B cell (primary cell): ENCODE measurements around the gene DLD.

Source experiments
- EZH2 ChIP-seq: IDR thresholded peaks from 2 replicates; pipeline ENCODE4 v1.6.1; 2012; ENCODE audit warnings: borderline replicate concordance, low read depth, mild to moderate bottlenecking, moderate library complexity, low read length; ENCODE audit not compliant: insufficient read depth, poor library complexity, severe bottlenecking
- TF ChIP-seq, protein P1 (sequence below): fragments of 200-600 bp; IDR thresholded peaks from one replicate; pipeline ENCODE4 v1.8.0; 2022; ENCODE audit warnings: antibody characterized with exemption, mild to moderate bottlenecking

DNA sequence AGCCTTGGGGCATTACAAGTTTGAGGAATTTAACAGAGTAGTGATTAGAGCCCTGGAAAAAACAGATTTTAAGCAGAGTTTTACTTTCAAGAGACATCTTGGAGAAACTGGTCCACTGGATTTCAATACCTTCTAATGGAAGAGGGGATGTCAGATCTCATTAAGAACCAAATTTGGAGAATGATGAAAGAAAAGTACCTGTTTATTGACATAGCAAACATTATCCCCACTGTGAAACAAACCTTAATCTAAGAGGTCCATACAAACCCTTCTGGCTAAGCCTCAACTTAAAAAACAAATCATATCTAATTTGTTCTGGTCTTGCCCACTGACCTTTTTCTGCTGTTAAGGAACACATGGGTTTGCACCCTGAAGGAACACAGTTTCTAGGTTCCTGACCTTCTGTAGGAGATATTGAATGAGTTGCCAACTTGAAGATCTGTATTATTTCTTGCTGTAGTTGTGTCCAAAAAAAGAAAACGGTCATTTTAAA is 58.5 kb downstream of the DLD start:
- TF ChIP-seq, protein P1, sequence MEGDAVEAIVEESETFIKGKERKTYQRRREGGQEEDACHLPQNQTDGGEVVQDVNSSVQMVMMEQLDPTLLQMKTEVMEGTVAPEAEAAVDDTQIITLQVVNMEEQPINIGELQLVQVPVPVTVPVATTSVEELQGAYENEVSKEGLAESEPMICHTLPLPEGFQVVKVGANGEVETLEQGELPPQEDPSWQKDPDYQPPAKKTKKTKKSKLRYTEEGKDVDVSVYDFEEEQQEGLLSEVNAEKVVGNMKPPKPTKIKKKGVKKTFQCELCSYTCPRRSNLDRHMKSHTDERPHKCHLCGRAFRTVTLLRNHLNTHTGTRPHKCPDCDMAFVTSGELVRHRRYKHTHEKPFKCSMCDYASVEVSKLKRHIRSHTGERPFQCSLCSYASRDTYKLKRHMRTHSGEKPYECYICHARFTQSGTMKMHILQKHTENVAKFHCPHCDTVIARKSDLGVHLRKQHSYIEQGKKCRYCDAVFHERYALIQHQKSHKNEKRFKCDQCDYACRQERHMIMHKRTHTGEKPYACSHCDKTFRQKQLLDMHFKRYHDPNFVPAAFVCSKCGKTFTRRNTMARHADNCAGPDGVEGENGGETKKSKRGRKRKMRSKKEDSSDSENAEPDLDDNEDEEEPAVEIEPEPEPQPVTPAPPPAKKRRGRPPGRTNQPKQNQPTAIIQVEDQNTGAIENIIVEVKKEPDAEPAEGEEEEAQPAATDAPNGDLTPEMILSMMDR, result no peak
- TF ChIP-seq EZH2, result no peak
